Neural progenitor cell (in vitro differentiated cells): ENCODE measurements around the gene DAPK2. TPM values are rescaled to one million over a fixed set of nuclear protein-coding genes. Genes with fewer than 3 reads are reported as not detected.

Experiments
- DNase-seq: peaks from one replicate; pipeline ENCODE4 v3.0.0-alpha.2; 2016; ENCODE audit warnings: low spot score
- H2AFZ ChIP-seq: fragments of 200-600 bp; sonication (generic); replicated peaks from 2 replicates; pipeline ENCODE4 v1.6.1; 2016; ENCODE audit warnings: antibody characterized with exemption
- H3F3A ChIP-seq: fragments of 200-600 bp; sonication (generic); 2 replicates; pipeline ENCODE4 v1.6.1; 2016; ENCODE audit warnings: antibody characterized with exemption, low read depth
- H3K27ac ChIP-seq: fragments of 200-600 bp; sonication (generic); 2 replicates; pipeline ENCODE4 v1.5.1; 2016; ENCODE audit warnings: mild to moderate bottlenecking
- H3K27me3 ChIP-seq: fragments of 200-600 bp; sonication (generic); 2 replicates; pipeline ENCODE4 v1.6.1; 2016; ENCODE audit warnings: mild to moderate bottlenecking, moderate library complexity
- H3K36me3 ChIP-seq: fragments of 200-600 bp; sonication (generic); 2 replicates; pipeline ENCODE4 v1.5.1; 2016
- H3K4me1 ChIP-seq: fragments of 200-600 bp; sonication (generic); 2 replicates; pipeline ENCODE4 v1.6.1; 2016; ENCODE audit warnings: mixed run types
- H3K4me2 ChIP-seq: fragments of 200-600 bp; sonication (generic); 2 replicates; pipeline ENCODE4 v1.6.1; 2016
- H3K4me3 ChIP-seq: fragments of 200-600 bp; sonication (generic); 2 replicates; pipeline ENCODE4 v1.5.1; 2016
- H3K79me2 ChIP-seq: fragments of 200-600 bp; sonication (generic); 2 replicates; pipeline ENCODE4 v1.6.1; 2016; ENCODE audit warnings: low read depth
- H3K9ac ChIP-seq: fragments of 200-600 bp; sonication (generic); 2 replicates; pipeline ENCODE4 v1.6.1; 2016
- H3K9me3 ChIP-seq: fragments of 200-600 bp; sonication (generic); 2 replicates; pipeline ENCODE4 v1.5.1; 2016; ENCODE audit warnings: low read depth
- H4K20me1 ChIP-seq: fragments of 200-600 bp; sonication (generic); 2 replicates; pipeline ENCODE4 v1.6.1; 2016; ENCODE audit warnings: low read depth
- H3K27ac Mint-ChIP-seq: 3 replicates; pipeline ENCODE4 v1.8.0; 2021; ENCODE audit warnings: mixed read lengths
- H3K27me3 Mint-ChIP-seq: 2 replicates; pipeline ENCODE4 v1.8.0; 2022; ENCODE audit warnings: low read depth, mild to moderate bottlenecking, inconsistent platforms, moderate library complexity, mixed read lengths; ENCODE audit not compliant: insufficient read depth
- H3K36me3 Mint-ChIP-seq: 3 replicates; pipeline ENCODE4 v1.8.0; 2021; ENCODE audit warnings: mixed read lengths
- H3K4me1 Mint-ChIP-seq: 3 replicates; pipeline ENCODE4 v1.8.0; 2021; ENCODE audit warnings: mixed read lengths
- H3K4me3 Mint-ChIP-seq: 3 replicates; pipeline ENCODE4 v1.8.0; 2021; ENCODE audit warnings: mild to moderate bottlenecking, moderate library complexity, mixed read lengths
- H3K9me3 Mint-ChIP-seq: 3 replicates; pipeline ENCODE4 v1.8.0; 2020; ENCODE audit warnings: mixed read lengths
- CTCF ChIP-seq: fragments of 200-600 bp; sonication (generic); IDR thresholded peaks from 2 replicates; pipeline ENCODE4 v1.5.1; 2017; ENCODE audit warnings: antibody characterized with exemption, mild to moderate bottlenecking
- EZH2 ChIP-seq: fragments of 200-600 bp; sonication (generic); IDR thresholded peaks from 2 replicates; pipeline ENCODE4 v1.6.1; 2017; ENCODE audit warnings: antibody characterized with exemption, mild to moderate bottlenecking, moderate library complexity
- EZH2phosphoT487 ChIP-seq: fragments of 200-600 bp; sonication (generic); IDR thresholded peaks from 2 replicates; pipeline ENCODE4 v1.6.1; 2017; ENCODE audit warnings: antibody characterized with exemption
- total RNA-seq: library from RNA; depleted of rRNA; stranded (reverse); fragments of >200 nt; gene quantifications from 2 replicates; pipeline ENCODE4 v1.2.3, GENCODE V29; 2015; ENCODE audit warnings: low replicate concordance

Gene DAPK2
- total RNA-seq, 1 donor from 2014 or later: 5.4 TPM

DNA sequence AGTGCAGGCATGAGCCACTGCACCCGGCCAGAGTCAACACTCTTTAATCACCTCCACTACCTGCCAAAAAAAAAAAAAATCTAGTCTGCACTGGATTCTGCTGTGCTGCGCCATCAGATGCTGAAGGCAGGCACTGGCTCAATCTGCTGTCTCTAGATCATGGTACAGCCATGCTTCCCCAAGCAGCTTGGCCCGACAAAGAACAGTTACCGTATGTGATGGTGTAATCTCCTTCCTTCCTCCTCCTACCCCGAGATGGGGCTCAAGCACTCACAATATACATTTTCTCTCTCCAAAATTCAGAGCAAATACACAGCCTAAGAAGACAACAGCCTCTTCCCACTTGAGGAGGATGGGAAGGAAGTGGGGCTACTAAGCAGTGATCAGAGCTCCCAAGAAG is 45.1 kb downstream of the DAPK2 start:
- Histone ChIP-seq H3K27me3 (no peaks in the 10 kb centered on the region), H3K27ac (no peak overlapping the region), H3K36me3 (no peaks in the 10 kb centered on the region), H3K4me2 (no peak overlapping the region), H3K4me3 (no peak overlapping the region), H3F3A (no peaks in the 10 kb centered on the region), H3K4me1 (no peaks in the 10 kb centered on the region), H3K9ac (no peak overlapping the region), H2AFZ (no peak overlapping the region), H3K9me3 (no peaks in the 10 kb centered on the region), H3K79me2 (no peaks in the 10 kb centered on the region), H4K20me1 (no peaks in the 10 kb centered on the region)
- peaks cover 16% of the 10 kb centered on the region for H3K4me1 Mint-ChIP-seq
- H3K9me3 Mint-ChIP-seq: no peaks in the 10 kb centered on the region
- no peak overlapping the region for H3K27ac Mint-ChIP-seq
- H3K36me3 Mint-ChIP-seq: no peaks in the 10 kb centered on the region
- no peak for DNase-seq
- H3K27me3 Mint-ChIP-seq: peaks cover 2% of the 10 kb centered on the region
- TF ChIP-seq EZH2: no peak
- TF ChIP-seq CTCF: no peak
- no peak for TF ChIP-seq EZH2phosphoT487
- no peak overlapping the region for H3K4me3 Mint-ChIP-seq

GRCh38 chr15:64000183-64000951 is 45.9 kb downstream of the DAPK2 start:
- no peaks in the 10 kb centered on the region for H3K36me3 ChIP-seq
- H3K79me2 ChIP-seq: no peaks in the 10 kb centered on the region
- no peak overlapping the region for H2AFZ ChIP-seq
- no peaks in the 10 kb centered on the region for H3K9me3 Mint-ChIP-seq
- H3K27me3 Mint-ChIP-seq: peaks cover 4% of the 10 kb centered on the region
- no peak overlapping the region for H3K4me3 Mint-ChIP-seq
- no peaks in the 10 kb centered on the region for H3F3A ChIP-seq
- no peaks in the 10 kb centered on the region for H3K36me3 Mint-ChIP-seq
- H3K4me1 Mint-ChIP-seq: peaks cover 16% of the 10 kb centered on the region
- H4K20me1 ChIP-seq: no peaks in the 10 kb centered on the region
- no peaks in the 10 kb centered on the region for H3K27me3 ChIP-seq
- no peaks in the 10 kb centered on the region for H3K9me3 ChIP-seq
- H3K9ac ChIP-seq: no peak overlapping the region
- H3K27ac Mint-ChIP-seq: peak overlapping the region; percentile 6
- TF ChIP-seq EZH2phosphoT487 (no peak), CTCF (no peak)
- no peak overlapping the region for H3K4me2 ChIP-seq
- no peak overlapping the region for H3K4me3 ChIP-seq
- no peak for DNase-seq
- H3K4me1 ChIP-seq: no peaks in the 10 kb centered on the region
- H3K27ac ChIP-seq: no peak overlapping the region

GRCh38 chr15:63999177-63999576 is 47.1 kb downstream of the DAPK2 start:
- H3K27me3 Mint-ChIP-seq: peaks cover 4% of the 10 kb centered on the region
- no peaks in the 10 kb centered on the region for H3K36me3 Mint-ChIP-seq
- no peak for DNase-seq
- TF ChIP-seq CTCF (no peak), EZH2 (no peak), EZH2phosphoT487 (no peak)
- Histone ChIP-seq H3K4me3 (no peak overlapping the region), H3K4me2 (no peak overlapping the region), H3K9ac (no peak overlapping the region), H3F3A (no peaks in the 10 kb centered on the region), H3K79me2 (no peaks in the 10 kb centered on the region), H3K36me3 (no peaks in the 10 kb centered on the region), H3K4me1 (no peaks in the 10 kb centered on the region), H3K27me3 (no peaks in the 10 kb centered on the region), H4K20me1 (no peaks in the 10 kb centered on the region), H2AFZ (no peak overlapping the region), H3K27ac (no peak overlapping the region), H3K9me3 (no peaks in the 10 kb centered on the region)
- H3K4me3 Mint-ChIP-seq: no peak overlapping the region
- no peaks in the 10 kb centered on the region for H3K9me3 Mint-ChIP-seq
- peaks cover 16% of the 10 kb centered on the region for H3K4me1 Mint-ChIP-seq
- no peak overlapping the region for H3K27ac Mint-ChIP-seq
